ENCODE measurements around the gene EYA3.
A peak's percentile ranks its signal among the peaks of the same experiment; 100 is the strongest.

The EYA3 gene

GRCh38 chr1:28112388-28113241 lies 24.2 kb upstream of the EYA3 start:
- TF ChIP-seq, protein P1, sequence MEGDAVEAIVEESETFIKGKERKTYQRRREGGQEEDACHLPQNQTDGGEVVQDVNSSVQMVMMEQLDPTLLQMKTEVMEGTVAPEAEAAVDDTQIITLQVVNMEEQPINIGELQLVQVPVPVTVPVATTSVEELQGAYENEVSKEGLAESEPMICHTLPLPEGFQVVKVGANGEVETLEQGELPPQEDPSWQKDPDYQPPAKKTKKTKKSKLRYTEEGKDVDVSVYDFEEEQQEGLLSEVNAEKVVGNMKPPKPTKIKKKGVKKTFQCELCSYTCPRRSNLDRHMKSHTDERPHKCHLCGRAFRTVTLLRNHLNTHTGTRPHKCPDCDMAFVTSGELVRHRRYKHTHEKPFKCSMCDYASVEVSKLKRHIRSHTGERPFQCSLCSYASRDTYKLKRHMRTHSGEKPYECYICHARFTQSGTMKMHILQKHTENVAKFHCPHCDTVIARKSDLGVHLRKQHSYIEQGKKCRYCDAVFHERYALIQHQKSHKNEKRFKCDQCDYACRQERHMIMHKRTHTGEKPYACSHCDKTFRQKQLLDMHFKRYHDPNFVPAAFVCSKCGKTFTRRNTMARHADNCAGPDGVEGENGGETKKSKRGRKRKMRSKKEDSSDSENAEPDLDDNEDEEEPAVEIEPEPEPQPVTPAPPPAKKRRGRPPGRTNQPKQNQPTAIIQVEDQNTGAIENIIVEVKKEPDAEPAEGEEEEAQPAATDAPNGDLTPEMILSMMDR (conservative IDR thresholded peaks at IDR 0.05; ENCODE audit: control insufficient read depth, insufficient read depth, low read depth, low read length): no peak
- H3K4me3 ChIP-seq (ENCODE audit: control insufficient read depth, low read depth, low read length): no peak overlapping the region
- DNase-seq (ENCODE audit: low read depth): peak; percentile 92

GRCh38 chr1:28111157-28111556 lies 22.7 kb upstream of the EYA3 start:
- peak; percentile 7 for DNase-seq (ENCODE audit: low read depth)
- no peak overlapping the region for H3K4me3 ChIP-seq (ENCODE audit: control insufficient read depth, low read depth, low read length)
- TF ChIP-seq, protein P1 (conservative IDR thresholded peaks at IDR 0.05; ENCODE audit: control insufficient read depth, insufficient read depth, low read depth, low read length): no peak

- DNase-seq (ENCODE audit: low read depth): peak; percentile 51
- H3K4me3 ChIP-seq (ENCODE audit: control insufficient read depth, low read depth, low read length): no peak overlapping the region
- TF ChIP-seq, protein P1 (conservative IDR thresholded peaks at IDR 0.05; ENCODE audit: control insufficient read depth, insufficient read depth, low read depth, low read length): no peak
These were observed 22.1 kb upstream of the EYA3 start for GRCh38 chr1:28110555-28110954.

- no peak for DNase-seq (ENCODE audit: low read depth)
- TF ChIP-seq, protein P1 (conservative IDR thresholded peaks at IDR 0.05; ENCODE audit: control insufficient read depth, insufficient read depth, low read depth, low read length): no peak
- H3K4me3 ChIP-seq (ENCODE audit: control insufficient read depth, low read depth, low read length): no peak overlapping the region
These were observed 21.2 kb upstream of the EYA3 start for GRCh38 chr1:28109639-28110038.

DNA sequence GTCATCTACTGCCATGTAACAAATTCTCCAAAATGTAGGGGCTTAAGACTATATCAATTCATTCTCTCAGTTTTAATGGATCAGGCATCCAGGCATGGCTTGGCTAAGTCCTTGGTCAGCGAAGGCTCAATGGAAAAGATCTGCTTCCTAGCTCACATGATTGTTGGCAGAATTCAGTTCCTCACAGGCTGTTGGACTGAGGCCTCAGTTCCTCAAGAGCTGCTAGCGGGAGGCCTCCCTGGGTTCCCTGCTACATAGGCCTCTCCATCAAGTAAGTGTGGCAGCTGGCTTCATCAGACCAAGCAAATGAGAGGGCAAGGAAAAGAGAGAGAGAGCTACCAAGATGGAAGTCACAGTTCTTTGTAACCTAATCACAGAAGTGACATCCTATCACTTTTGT lies 19.6 kb upstream of the EYA3 start:
- TF ChIP-seq, protein P1 (conservative IDR thresholded peaks at IDR 0.05; ENCODE audit: control insufficient read depth, insufficient read depth, low read depth, low read length): no peak
- no peak overlapping the region for H3K4me3 ChIP-seq (ENCODE audit: control insufficient read depth, low read depth, low read length)
- no peak for DNase-seq (ENCODE audit: low read depth)

GRCh38 chr1:28104866-28105467 lies 16.6 kb upstream of the EYA3 start:
- H3K4me3 ChIP-seq (ENCODE audit: control insufficient read depth, low read depth, low read length): peak overlapping the region; percentile 46
- DNase-seq (ENCODE audit: low read depth): peak; percentile 86
- TF ChIP-seq, protein P1 (conservative IDR thresholded peaks at IDR 0.05; ENCODE audit: control insufficient read depth, insufficient read depth, low read depth, low read length): no peak

Measured in fibroblast of mammary gland (primary cell).